GM23338 (cell line): ENCODE measurements around the gene WWOX. TPM values are rescaled to one million over a fixed set of nuclear protein-coding genes. Genes with fewer than 3 reads are reported as not detected.

Experiments used
- ATAC-seq: fragments of 200-7000 bp; cut with Tn5 transposase; 3 replicates; pipeline ENCODE4 v1.9.1; 2020
- DNase-seq: peaks from one replicate; pipeline ENCODE4 v3.0.0-alpha.2; 2015; ENCODE audit warnings: low spot score
- H2AFZ ChIP-seq: fragments of 200-600 bp; sonication (generic); 2 replicates; pipeline ENCODE4 v1.8.0; 2016; ENCODE audit warnings: antibody characterized with exemption, mild to moderate bottlenecking, moderate library complexity
- H3F3A ChIP-seq: fragments of 200-600 bp; sonication (generic); replicated peaks from 2 replicates; pipeline ENCODE4 v1.8.0; 2017; ENCODE audit warnings: antibody characterized with exemption, mixed run types, low read depth
- H3K27ac ChIP-seq: fragments of 200-600 bp; sonication (generic); 2 replicates; pipeline ENCODE4 v1.6.1; 2016; ENCODE audit warnings: low read depth
- H3K27me3 ChIP-seq: fragments of 200-600 bp; sonication (generic); 2 replicates; pipeline ENCODE4 v1.8.0; 2016; ENCODE audit warnings: mild to moderate bottlenecking, mixed run types, moderate library complexity; ENCODE audit not compliant: insufficient read depth
- H3K36me3 ChIP-seq: fragments of 200-600 bp; sonication (generic); 2 replicates; pipeline ENCODE4 v1.8.0; 2016; ENCODE audit warnings: mild to moderate bottlenecking; ENCODE audit not compliant: insufficient read depth
- H3K4me1 ChIP-seq: fragments of 200-600 bp; sonication (generic); 2 replicates; pipeline ENCODE4 v1.8.0; 2016; ENCODE audit warnings: mild to moderate bottlenecking, moderate library complexity; ENCODE audit not compliant: insufficient read depth
- H3K4me2 ChIP-seq: fragments of 200-600 bp; sonication (generic); 2 replicates; pipeline ENCODE4 v1.7.1; 2017; ENCODE audit warnings: mixed run types
- H3K4me3 ChIP-seq: fragments of 200-600 bp; sonication (generic); 2 replicates; pipeline ENCODE4 v1.6.1; 2016; ENCODE audit warnings: mixed run types
- H3K79me2 ChIP-seq: fragments of 200-600 bp; sonication (generic); replicated peaks from 2 replicates; pipeline ENCODE4 v1.8.0; 2017; ENCODE audit warnings: mild to moderate bottlenecking; ENCODE audit not compliant: insufficient read depth
- H3K9me2 ChIP-seq: fragments of 200-600 bp; sonication (generic); 2 replicates; pipeline ENCODE4 v1.8.0; 2017; ENCODE audit not compliant: insufficient read depth
- H4K20me1 ChIP-seq: fragments of 200-600 bp; sonication (generic); replicated peaks from 2 replicates; pipeline ENCODE4 v1.8.0; 2017; ENCODE audit warnings: mild to moderate bottlenecking; ENCODE audit not compliant: insufficient read depth
- H3K27ac Mint-ChIP-seq: 2 replicates; pipeline ENCODE4 v1.8.0; 2020; ENCODE audit warnings: inconsistent platforms, mild to moderate bottlenecking, moderate library complexity, mixed read lengths
- H3K27me3 Mint-ChIP-seq: 3 replicates; pipeline ENCODE4 v1.8.0; 2022; ENCODE audit warnings: low read depth, mild to moderate bottlenecking, moderate library complexity, mixed read lengths, inconsistent platforms; ENCODE audit not compliant: insufficient read depth, poor library complexity
- H3K36me3 Mint-ChIP-seq: 3 replicates; pipeline ENCODE4 v1.8.0; 2021; ENCODE audit warnings: low read depth, mild to moderate bottlenecking, inconsistent platforms, moderate library complexity, mixed read lengths
- H3K4me1 Mint-ChIP-seq: 3 replicates; pipeline ENCODE4 v1.8.0; 2020; ENCODE audit warnings: mild to moderate bottlenecking, inconsistent platforms, mixed read lengths
- H3K4me3 Mint-ChIP-seq: 3 replicates; pipeline ENCODE4 v1.8.0; 2021; ENCODE audit warnings: moderate library complexity, mild to moderate bottlenecking, inconsistent platforms, mixed read lengths
- H3K9me3 Mint-ChIP-seq: 3 replicates; pipeline ENCODE4 v1.8.0; 2020; ENCODE audit warnings: moderate library complexity, mild to moderate bottlenecking, inconsistent platforms, mixed read lengths
- CREB1 ChIP-seq: fragments of 250-450 bp; sonication (Bioruptor Pico); IDR thresholded peaks from 2 replicates; pipeline ENCODE4 v1.5.0; 2020; ENCODE audit warnings: low read depth, mild to moderate bottlenecking, moderate library complexity
- CTCF ChIP-seq, 2 experiments: fragments of 200-600 bp in 1 of 2; sonication (generic) in 1 of 2; conservative IDR thresholded peaks; 2 replicates each; pipeline versions ENCODE4 v1.5.1 to v1.6.1; 2016 to 2017; ENCODE audit warnings: antibody characterized with exemption in 2 of 2, low read depth in 2 of 2, mild to moderate bottlenecking in 2 of 2, moderate library complexity in 1 of 2
- EZH2 ChIP-seq: fragments of 200-600 bp; sonication (generic); IDR thresholded peaks from one replicate; pipeline ENCODE4 v1.8.0; 2017; ENCODE audit warnings: antibody characterized with exemption, mild to moderate bottlenecking, low read depth; ENCODE audit not compliant: unreplicated experiment
- EZH2phosphoT487 ChIP-seq: fragments of 200-600 bp; sonication (generic); IDR thresholded peaks from one replicate; pipeline ENCODE4 v1.8.1; 2018; ENCODE audit warnings: antibody characterized with exemption; ENCODE audit not compliant: unreplicated experiment
- JUNB ChIP-seq: IDR thresholded peaks from one replicate; pipeline ENCODE4 v1.6.1; 2016; ENCODE audit warnings: antibody characterized with exemption; ENCODE audit not compliant: unreplicated experiment
- NANOG ChIP-seq: IDR thresholded peaks from 2 replicates; pipeline ENCODE4 v1.6.1; 2016; ENCODE audit warnings: antibody characterized with exemption, borderline replicate concordance
- POLR2AphosphoS5 ChIP-seq: IDR thresholded peaks from 2 replicates; pipeline ENCODE4 v1.6.1; 2016; ENCODE audit warnings: antibody characterized with exemption, low read depth
- REST ChIP-seq: IDR thresholded peaks from one replicate; pipeline ENCODE4 v1.6.1; 2018; ENCODE audit warnings: antibody characterized with exemption; ENCODE audit not compliant: unreplicated experiment
- STAT1 ChIP-seq: IDR thresholded peaks from one replicate; pipeline ENCODE4 v1.6.1; 2016; ENCODE audit warnings: antibody characterized with exemption; ENCODE audit not compliant: unreplicated experiment
- ZNF114 ChIP-seq: fragments of 250-450 bp; sonication (Bioruptor Pico); IDR thresholded peaks from 2 replicates; pipeline ENCODE4 v1.5.0; 2020; ENCODE audit warnings: mild to moderate bottlenecking, moderate library complexity
- ZNF331 ChIP-seq: fragments of 250-450 bp; sonication (Bioruptor Pico); IDR thresholded peaks from 2 replicates; pipeline ENCODE4 v1.5.0; 2020; ENCODE audit warnings: low read depth, mild to moderate bottlenecking, moderate library complexity
- ZNF462 ChIP-seq: fragments of 250-450 bp; sonication (Bioruptor Pico); IDR thresholded peaks from 2 replicates; pipeline ENCODE4 v1.5.0; 2020; ENCODE audit warnings: mild to moderate bottlenecking, moderate library complexity
- polyA plus RNA-seq: library from polyadenylated mRNA; unstranded; fragments of >200 nt; fragmentation: Nextera tagmentation; extraction: Ambion mirVana; gene quantifications from 2 replicates; pipeline ENCODE4 v1.2.1, GENCODE V29; 2016
- total RNA-seq: library from RNA; depleted of rRNA; stranded (reverse); fragments of >200 nt; shearing (Covaris generic); gene quantifications from 2 replicates; pipeline ENCODE4 v1.2.3, GENCODE V29; 2014
- TF ChIP-seq, protein P1 (sequence below): IDR thresholded peaks from 2 replicates; pipeline ENCODE4 v1.6.1; 2016; ENCODE audit warnings: antibody characterized with exemption

The WWOX gene
- total and polyA plus RNA-seq, 2 experiments from 2014 or later: 10.0 to 19.3 TPM

DNA sequence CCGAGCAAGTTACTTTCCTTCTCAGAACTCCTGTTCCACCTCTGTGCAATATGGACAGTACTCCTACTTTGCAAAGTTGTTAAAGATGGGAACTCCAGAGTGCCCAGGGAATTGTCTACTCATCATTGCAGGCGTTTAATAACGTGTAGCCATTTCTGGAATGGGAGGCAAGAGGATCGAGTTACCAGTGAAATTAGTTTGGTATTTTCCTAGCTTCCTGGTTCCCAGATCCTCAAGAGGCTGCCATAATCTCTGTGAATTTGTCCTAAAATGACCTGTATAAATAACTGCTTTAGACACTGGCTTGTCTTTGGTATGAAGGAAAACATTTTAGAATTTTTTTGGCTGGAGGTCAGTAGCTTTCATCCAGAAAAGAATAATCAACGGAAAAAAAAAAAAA, 27.7 kb downstream of the WWOX start:
- no peak overlapping the region for H2AFZ ChIP-seq
- H3F3A ChIP-seq: no peaks in the 10 kb centered on the region
- no peak overlapping the region for H3K4me2 ChIP-seq
- H3K27ac Mint-ChIP-seq: no peak overlapping the region
- no peak for TF ChIP-seq CTCF (conservative IDR thresholded peaks at IDR 0.05; ENCODE audit: low read depth in 2 of 2)
- TF ChIP-seq REST: no peak
- no peak for TF ChIP-seq ZNF331
- TF ChIP-seq ZNF114: no peak
- no peak for TF ChIP-seq CREB1 (CRISPR knock-in tag)
- TF ChIP-seq NANOG: no peak
- TF ChIP-seq EZH2phosphoT487: no peak
- no peak for TF ChIP-seq ZNF462 (CRISPR knock-in tag)
- no peak for TF ChIP-seq EZH2
- no peak for TF ChIP-seq POLR2AphosphoS5
- no peak for TF ChIP-seq JUNB
- TF ChIP-seq, protein P1, sequence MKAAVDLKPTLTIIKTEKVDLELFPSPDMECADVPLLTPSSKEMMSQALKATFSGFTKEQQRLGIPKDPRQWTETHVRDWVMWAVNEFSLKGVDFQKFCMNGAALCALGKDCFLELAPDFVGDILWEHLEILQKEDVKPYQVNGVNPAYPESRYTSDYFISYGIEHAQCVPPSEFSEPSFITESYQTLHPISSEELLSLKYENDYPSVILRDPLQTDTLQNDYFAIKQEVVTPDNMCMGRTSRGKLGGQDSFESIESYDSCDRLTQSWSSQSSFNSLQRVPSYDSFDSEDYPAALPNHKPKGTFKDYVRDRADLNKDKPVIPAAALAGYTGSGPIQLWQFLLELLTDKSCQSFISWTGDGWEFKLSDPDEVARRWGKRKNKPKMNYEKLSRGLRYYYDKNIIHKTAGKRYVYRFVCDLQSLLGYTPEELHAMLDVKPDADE: no peak
- no peak for TF ChIP-seq STAT1
- no peaks in the 10 kb centered on the region for H3K36me3 Mint-ChIP-seq
- H4K20me1 ChIP-seq: no peaks in the 10 kb centered on the region
- no peaks in the 10 kb centered on the region for H3K36me3 ChIP-seq
- H3K4me1 Mint-ChIP-seq: peaks cover 8% of the 10 kb centered on the region; the same call in 1 of the 3 replicates
- no peaks in the 10 kb centered on the region for H3K9me3 Mint-ChIP-seq
- no peaks in the 10 kb centered on the region for H3K27me3 Mint-ChIP-seq
- no peak overlapping the region for H3K4me3 ChIP-seq
- H3K27me3 ChIP-seq: no peaks in the 10 kb centered on the region
- H3K27ac ChIP-seq: no peak overlapping the region
- no peak overlapping the region for H3K4me3 Mint-ChIP-seq
- DNase-seq (no peak), ATAC-seq (no peak)
- no peaks in the 10 kb centered on the region for H3K4me1 ChIP-seq
- no peaks in the 10 kb centered on the region for H3K79me2 ChIP-seq
- H3K9me2 ChIP-seq: no peaks in the 10 kb centered on the region
